Peyer's patch (tissue), 4 donors: ENCODE data around the gene GFM2. TPM values are rescaled to one million over a fixed set of nuclear protein-coding genes. Genes with fewer than 3 reads are reported as not detected.
"Not testable (repeated sequence)": the region's sequence is repeated elsewhere in the genome, so short reads cannot be mapped to it uniquely, and the experiment has no call there.

Experiments used
- DNase-seq, 3 donors: peaks; one replicate each; pipeline ENCODE4 v3.0.0-alpha.2; 2017 to 2019
- H3K27ac ChIP-seq, 4 donors: fragments of 200-600 bp; sonication (generic); one replicate each; pipeline ENCODE4 v1.5.1; 2016 to 2019
- H3K27me3 ChIP-seq, 2 donors: fragments of 200-600 bp; sonication (generic); one replicate each; pipeline ENCODE4 v1.5.1; 2019
- H3K36me3 ChIP-seq, 3 donors: fragments of 200-600 bp; sonication (generic); one replicate each; pipeline ENCODE4 v1.5.1; 2016 to 2019
- H3K4me1 ChIP-seq, 4 donors: fragments of 200-600 bp; sonication (generic); one replicate each; pipeline ENCODE4 v1.5.1; 2016 to 2019
- H3K4me3 ChIP-seq, 4 donors: fragments of 200-600 bp; sonication (generic); 1 replicate in 3 of 4; 2 replicates in 1 of 4; pipeline ENCODE4 v1.5.1; 2016 to 2019; ENCODE audit warnings: mild to moderate bottlenecking in 1 of 4
- H3K9me3 ChIP-seq, 4 donors: fragments of 200-600 bp; sonication (generic); one replicate each; pipeline ENCODE4 v1.5.1; 2016 to 2019; ENCODE audit warnings: mild to moderate bottlenecking in 1 of 4
- CTCF ChIP-seq, 6 experiments: fragments of 450-650 bp in 4 of 6; fragments of 200-600 bp in 2 of 6; sonication (generic) in 1 of 6; IDR thresholded peaks; one replicate each; pipeline ENCODE4 v1.5.1; 2017 to 2019; ENCODE audit warnings: antibody characterized with exemption in 6 of 6, mild to moderate bottlenecking in 3 of 6, moderate library complexity in 1 of 6
- POLR2A ChIP-seq, 2 donors: fragments of 450-650 bp; IDR thresholded peaks; one replicate each; pipeline ENCODE4 v1.5.1; 2017; ENCODE audit warnings: antibody characterized with exemption in 2 of 2, mild to moderate bottlenecking in 2 of 2, moderate library complexity in 2 of 2
- total RNA-seq, 4 donors: library from RNA; depleted of rRNA; stranded (reverse); fragments of >200 nt; gene quantifications; one replicate each; pipeline ENCODE4 v1.1.0, GENCODE V29; 2016

Gene GFM2
- total RNA-seq, 4 donors from 2014 or later = 21.4 to 45.3 (median 29.2) TPM

GRCh38 chr5:74761241-74761640 is 5.7 kb downstream of the GFM2 start:
- DNase-seq = no peak
- Histone ChIP-seq H3K4me3 (no peak overlapping the region), H3K27me3 (no peaks in the 10 kb centered on the region), H3K9me3 (no peaks in the 10 kb centered on the region), H3K27ac (no peak overlapping the region), H3K36me3 (peaks cover 0 to 52% (median 0%) of the 10 kb centered on the region in 3 donors), H3K4me1 (peaks cover 0 to 20% (median 2%) of the 10 kb centered on the region in 4 donors)
- no peak for TF ChIP-seq POLR2A (IDR thresholded peaks at IDR 0.05)
- no peak for TF ChIP-seq CTCF (IDR thresholded peaks at IDR 0.05)

- DNase-seq, H3K4me3 ChIP-seq, H3K27ac ChIP-seq, H3K27me3 ChIP-seq, H3K4me1 ChIP-seq, H3K9me3 ChIP-seq: not testable (repeated sequence)
- peaks cover 0 to 78% (median 0%) of the 10 kb centered on the region in 3 donors for H3K36me3 ChIP-seq
Observed at GRCh38 chr5:74748742-74749141, 18.2 kb downstream of the GFM2 start.

- H3K4me3 ChIP-seq = no peak overlapping the region
- H3K9me3 ChIP-seq = no peaks in the 10 kb centered on the region
- no peak overlapping the region for H3K27ac ChIP-seq
- no peak for DNase-seq
- H3K4me1 ChIP-seq = no peaks in the 10 kb centered on the region
- no peaks in the 10 kb centered on the region for H3K27me3 ChIP-seq
- no peak for TF ChIP-seq POLR2A (IDR thresholded peaks at IDR 0.05)
- TF ChIP-seq CTCF (IDR thresholded peaks at IDR 0.05) = no peak
- H3K36me3 ChIP-seq = peaks cover 0 to 74% (median 0%) of the 10 kb centered on the region in 3 donors
Observed at GRCh38 chr5:74738406-74738805, 28.5 kb downstream of the GFM2 start.

GRCh38 chr5:74736759-74737158 is 30.2 kb downstream of the GFM2 start:
- H3K9me3 ChIP-seq = no peaks in the 10 kb centered on the region
- no peak overlapping the region for H3K4me3 ChIP-seq
- TF ChIP-seq POLR2A (IDR thresholded peaks at IDR 0.05) (no peak), CTCF (IDR thresholded peaks at IDR 0.05) (no peak)
- no peaks in the 10 kb centered on the region for H3K4me1 ChIP-seq
- DNase-seq = no peak
- no peaks in the 10 kb centered on the region for H3K27me3 ChIP-seq
- H3K27ac ChIP-seq = no peak overlapping the region
- H3K36me3 ChIP-seq = peaks cover 0 to 77% (median 0%) of the 10 kb centered on the region in 3 donors

GRCh38 chr5:74725331-74725730 is 41.6 kb downstream of the GFM2 start:
- Histone ChIP-seq H3K9me3 (no peaks in the 10 kb centered on the region), H3K4me1 (no peaks in the 10 kb centered on the region), H3K36me3 (peaks cover 0 to 95% (median 0%) of the 10 kb centered on the region in 3 donors), H3K4me3 (no peak overlapping the region), H3K27ac (no peak overlapping the region), H3K27me3 (no peaks in the 10 kb centered on the region)
- TF ChIP-seq CTCF (IDR thresholded peaks at IDR 0.05) = no peak
- no peak for TF ChIP-seq POLR2A (IDR thresholded peaks at IDR 0.05)
- DNase-seq = no peak

- Histone ChIP-seq H3K9me3 (no peaks in the 10 kb centered on the region), H3K4me3 (no peak overlapping the region), H3K36me3 (peaks cover 0 to 91% (median 0%) of the 10 kb centered on the region in 3 donors), H3K4me1 (no peaks in the 10 kb centered on the region), H3K27ac (no peak overlapping the region), H3K27me3 (no peaks in the 10 kb centered on the region)
- DNase-seq = no peak
- TF ChIP-seq POLR2A (IDR thresholded peaks at IDR 0.05) = no peak
- no peak for TF ChIP-seq CTCF (IDR thresholded peaks at IDR 0.05)
Observed at GRCh38 chr5:74722271-74722670, 44.6 kb downstream of the GFM2 start.
